HG03159 (cell line): ENCODE results near the gene ROBO1.
"Not testable (repeated sequence)": the region's sequence is repeated elsewhere in the genome, so short reads cannot be mapped to it uniquely, and the experiment has no call there.

Source experiments
- ATAC-seq: cut with Tn5 transposase; IDR thresholded peaks from one replicate; pipeline ENCODE4 v1.9.1; 2021; ENCODE audit warnings: mild to moderate bottlenecking, moderate library complexity; ENCODE audit not compliant: unreplicated experiment

The ROBO1 gene

DNA sequence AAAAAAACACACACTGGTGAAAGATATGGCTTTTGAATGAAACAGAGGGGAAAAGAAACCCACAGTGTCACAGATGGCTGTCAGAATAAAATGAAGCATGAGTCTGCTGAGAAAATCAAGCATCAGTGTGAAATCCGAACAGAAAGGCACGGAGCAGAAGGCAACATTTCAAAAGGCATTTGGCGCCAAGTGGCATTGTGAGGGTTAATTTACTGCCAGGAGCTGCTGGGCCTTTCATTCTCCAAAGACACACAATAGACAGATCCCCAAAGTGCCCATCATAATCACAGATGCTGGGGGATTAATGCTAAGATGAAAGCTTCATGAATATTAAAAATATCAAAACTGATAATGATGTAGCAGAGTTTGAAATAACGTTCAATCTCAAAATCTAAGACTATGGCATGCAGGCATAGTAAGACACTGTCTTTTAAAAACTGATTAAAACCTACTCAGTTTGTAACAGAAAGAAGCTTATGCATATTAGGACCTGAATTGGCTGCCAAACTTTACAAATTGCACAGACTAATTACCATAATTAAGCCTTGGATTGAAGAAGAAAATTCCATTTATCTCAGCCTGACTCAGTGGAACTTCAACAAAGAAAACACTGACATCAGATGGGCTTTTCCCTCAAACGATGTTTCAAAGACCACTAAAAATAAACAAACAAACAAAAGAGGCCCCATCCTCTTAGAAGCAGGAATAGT is 589.2 kb downstream of the ROBO1 start:
- no peak for ATAC-seq

DNA sequence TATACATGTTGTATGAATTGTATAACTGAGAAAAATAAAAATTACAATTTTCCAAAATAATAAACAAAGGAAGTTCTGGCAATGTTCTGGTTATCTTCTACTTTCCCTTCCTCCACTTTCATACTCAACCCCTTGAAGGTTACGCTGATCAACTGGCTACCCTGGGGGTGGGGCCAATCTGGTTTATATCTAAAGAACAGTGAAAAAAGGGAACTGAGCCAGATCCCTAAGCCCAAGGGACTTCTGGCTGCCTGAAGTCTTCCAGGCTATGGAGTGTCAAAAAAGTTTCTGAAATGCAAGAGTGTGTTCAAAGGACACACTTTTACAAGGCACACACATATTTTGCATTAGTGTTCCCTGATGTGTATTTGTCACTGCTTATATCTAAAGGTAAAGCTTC is 591.9 kb downstream of the ROBO1 start:
- ATAC-seq: no peak

DNA sequence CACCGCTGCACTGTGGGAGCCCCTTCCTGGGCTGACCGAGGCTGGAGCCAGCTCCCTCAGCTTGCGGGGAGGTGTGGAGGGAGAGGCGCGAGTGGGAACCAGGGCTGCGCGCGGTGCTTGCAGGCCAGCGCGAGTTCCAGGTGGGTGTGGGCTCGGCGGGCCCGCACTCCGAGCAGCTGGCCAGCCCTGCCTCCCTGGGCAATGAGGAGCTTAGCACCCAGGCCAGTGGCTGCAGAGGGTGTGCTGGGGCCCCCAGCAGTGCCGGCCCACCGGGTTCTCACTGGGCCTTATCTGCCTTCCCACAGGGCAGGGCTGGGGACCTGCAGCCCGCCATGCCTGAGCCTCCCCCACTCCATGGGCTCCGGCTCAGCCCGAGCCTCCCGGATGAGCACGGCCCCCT is 594.5 kb downstream of the ROBO1 start:
- not testable (repeated sequence) for ATAC-seq

DNA sequence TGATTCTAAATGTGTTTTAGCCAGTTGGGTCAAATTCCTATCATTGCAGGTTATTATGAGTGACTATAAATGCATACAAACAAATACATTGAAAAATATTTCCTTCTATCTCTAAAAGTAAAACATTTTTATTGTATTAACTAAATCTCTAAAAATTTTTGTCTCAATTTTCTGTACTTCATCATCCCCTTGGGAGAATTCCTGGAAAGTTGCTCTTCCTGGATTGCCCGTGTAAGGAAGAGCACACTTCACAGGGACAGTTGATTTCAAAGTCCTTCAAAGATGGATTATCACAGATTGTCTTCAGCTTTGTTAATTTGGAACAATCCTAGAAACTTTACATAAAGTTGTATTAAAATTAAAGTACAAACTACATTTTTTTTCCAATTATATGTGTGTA is 595.6 kb downstream of the ROBO1 start:
- no peak for ATAC-seq

DNA sequence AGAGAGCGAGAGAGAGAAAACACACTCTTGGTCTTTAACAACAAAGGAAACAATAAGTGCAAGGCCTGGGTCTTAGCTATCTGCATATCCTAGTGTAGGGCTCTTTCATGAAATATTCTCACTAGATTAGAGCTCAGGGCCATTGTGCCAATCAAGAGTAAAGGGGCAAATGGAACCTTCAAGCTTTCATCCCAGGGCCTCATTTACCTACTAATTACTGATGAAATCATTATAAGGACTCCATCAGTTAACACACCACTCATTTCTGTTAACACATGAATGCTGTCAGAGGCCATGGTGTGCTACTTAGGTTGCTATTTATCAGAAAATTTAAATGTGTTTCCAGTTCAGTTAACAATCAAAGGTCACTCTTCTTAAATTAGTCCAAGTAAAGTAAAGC is 597.8 kb downstream of the ROBO1 start:
- no peak for ATAC-seq

DNA sequence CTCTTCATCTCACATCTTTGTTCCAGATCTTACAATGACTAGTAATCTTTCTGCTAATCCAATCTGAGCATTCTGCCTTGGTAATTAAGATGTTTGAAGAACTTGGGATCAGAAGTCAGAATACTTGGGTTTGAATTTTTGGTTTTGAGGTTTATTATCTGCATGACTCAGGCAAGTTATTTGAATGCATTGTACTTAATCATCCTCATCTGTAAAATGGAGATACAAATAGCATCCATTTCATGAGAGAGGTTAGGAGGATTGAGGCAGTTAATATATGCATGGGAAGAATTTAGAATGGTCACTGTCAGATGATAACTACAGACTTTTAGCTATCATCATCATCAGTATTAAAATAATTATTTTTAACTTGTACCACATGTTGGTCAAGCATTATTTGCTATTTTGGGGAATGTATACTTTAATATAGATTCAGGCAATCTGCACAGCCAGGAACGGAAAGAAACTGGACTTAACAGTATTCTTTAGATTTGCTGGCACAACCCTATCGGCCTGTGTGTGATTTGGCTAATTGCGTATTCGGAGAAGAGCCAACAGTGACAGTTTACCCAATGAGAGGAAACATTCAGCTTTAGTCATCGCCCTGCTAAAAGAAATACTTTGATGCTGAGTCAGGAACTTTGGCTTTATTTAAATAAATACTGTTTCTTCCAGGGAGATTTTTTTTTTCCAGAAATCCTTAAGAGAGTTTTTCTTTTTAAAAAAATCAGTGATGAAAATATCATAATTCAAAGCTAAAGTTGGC is 600.0 kb downstream of the ROBO1 start:
- ATAC-seq: no peak

DNA sequence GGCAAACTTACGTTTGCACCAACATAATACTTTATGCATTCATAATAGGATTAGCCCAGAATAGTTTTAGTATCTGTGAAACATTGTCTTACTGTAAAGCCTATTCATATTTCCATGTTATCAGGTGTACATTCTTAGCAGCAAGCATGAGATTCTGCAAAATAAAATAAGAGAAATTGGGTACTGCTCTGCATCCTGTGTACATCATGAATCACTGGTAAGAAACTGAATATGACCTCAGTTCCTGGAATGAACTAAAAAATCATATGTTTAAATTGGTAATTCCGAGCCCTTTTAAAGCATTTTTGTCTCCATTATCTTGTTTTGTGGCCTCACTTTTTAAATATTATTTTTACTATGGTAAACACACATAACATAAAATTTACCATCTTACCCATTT is 605.1 kb downstream of the ROBO1 start:
- no peak for ATAC-seq

DNA sequence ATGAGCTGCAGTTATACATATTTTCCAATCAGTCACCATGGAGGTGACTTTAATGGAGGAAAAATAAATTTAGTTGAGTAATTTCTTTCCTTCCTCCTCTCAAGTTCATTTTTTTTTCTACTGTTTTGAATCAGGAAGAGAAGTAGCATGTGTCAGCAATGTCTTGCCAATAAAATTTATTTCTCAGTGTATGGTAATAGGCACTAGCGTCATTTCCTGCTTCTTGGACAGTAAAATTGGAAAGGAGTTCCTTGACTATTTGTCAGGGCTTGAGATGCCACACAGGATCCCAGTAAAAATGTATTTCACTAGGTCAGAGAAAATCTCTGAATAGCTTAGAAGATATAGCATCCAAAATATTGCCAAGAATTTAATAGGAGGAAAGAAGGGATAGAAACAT is 605.9 kb downstream of the ROBO1 start:
- ATAC-seq: no peak

DNA sequence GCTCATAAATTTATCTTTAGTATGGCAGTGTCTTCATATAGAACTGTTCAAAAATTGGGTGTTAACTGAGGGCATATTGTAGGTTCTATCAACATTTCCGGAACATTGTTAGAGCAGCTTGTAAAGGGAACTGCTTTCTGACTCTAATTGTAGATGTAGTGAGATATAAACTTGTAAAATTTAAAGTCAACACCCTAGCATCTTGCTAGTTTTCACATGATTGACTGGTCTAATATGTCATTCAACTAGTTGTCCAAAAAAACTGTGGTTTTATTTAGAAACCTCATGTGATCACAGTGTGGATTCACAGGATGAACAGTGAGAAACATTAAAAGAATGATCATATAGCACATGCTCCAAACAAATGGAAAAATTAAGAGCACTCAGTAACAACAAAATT is 607.4 kb downstream of the ROBO1 start:
- ATAC-seq: no peak

DNA sequence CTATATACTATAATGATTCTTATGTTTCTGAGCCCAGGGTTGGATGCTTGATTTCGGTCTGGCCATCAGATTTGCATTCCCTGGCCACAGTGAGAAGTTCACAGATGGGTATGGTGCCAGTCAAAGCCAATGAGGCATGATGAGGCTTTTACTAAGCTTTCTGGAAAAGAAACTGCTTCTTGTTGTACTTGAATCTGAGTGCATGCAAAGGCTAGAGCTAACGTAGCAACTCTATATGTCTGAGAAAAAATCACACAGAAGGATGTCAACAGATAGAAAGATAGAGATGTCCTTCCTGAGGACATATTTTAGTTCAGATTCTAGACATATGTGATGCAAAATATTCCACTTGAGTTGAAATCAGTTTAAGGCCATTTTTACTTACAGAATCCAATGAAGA is 608.1 kb downstream of the ROBO1 start:
- no peak for ATAC-seq

DNA sequence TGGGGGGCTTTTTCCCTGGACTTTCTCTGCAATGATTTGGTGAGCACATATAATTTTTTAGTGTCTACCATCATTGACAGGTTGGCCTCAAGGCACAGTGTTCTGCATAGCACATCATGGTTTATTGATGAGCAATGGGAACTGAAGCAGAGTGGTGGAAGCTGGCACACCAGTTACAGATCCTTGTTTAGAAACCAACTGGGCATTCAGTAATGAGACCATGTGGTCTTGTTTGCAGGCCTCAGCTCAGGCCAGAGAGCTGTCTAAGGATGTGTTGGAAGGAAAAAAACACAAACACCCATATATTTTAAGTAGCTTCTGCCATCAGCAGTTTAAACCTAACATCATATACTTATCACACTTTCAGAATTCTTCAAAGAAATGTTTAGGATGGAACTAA is 610.6 kb downstream of the ROBO1 start:
- no peak for ATAC-seq

DNA sequence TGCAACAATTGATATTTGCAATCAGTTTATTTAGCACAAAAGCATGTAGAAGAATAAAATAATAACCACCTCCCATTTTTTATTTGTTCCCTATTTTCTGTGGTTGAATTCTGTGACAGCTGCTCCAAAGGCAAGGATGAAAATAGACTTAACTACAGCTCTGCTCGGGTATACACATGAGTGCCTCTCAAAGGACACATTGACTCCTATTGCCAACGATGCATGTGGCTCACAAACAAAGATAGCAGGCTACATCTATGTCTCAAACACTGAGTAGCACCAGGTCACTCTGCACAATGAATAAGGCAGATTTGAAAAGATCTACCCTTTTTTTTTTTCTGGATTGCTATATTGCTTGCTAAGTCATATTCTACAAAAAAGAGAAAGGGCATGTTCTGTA is 612.9 kb downstream of the ROBO1 start:
- no peak for ATAC-seq

DNA sequence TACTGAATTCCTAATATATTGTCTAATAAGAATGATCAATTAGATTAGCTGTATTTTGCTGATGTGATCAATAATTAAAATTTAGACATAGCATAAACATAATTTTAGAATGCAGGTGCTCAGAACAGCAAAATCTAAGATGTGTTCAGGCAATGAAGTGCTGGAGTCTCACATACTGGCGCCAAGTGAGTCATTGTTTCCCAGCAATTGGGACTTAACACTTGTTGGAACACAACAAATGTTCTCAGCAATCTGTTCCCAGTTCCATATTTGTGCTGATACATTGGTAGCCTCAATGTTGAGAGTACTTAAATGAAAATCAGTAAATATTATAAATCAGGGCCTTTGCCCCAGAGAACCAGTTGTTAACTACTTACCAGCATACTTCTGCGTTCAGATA is 619.0 kb downstream of the ROBO1 start:
- ATAC-seq: no peak

DNA sequence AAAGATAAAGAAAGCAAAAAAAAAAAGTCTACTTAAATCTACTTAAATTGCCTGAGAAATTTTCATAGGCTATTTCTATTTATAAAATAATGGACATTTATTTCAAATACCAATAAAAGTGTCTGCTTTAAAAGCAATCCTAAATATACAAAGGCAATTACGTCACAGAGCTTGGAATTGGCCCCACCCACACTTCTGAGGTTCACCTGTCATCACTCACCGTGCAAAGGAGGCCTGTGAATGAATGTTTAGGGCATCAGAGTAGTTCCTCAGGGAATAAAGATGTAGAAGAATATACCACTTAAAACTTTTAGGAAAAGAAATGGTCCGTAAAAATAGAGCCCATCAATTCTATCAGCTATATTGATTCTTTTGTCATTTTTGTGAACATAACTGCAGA is 621.8 kb downstream of the ROBO1 start:
- ATAC-seq: no peak

DNA sequence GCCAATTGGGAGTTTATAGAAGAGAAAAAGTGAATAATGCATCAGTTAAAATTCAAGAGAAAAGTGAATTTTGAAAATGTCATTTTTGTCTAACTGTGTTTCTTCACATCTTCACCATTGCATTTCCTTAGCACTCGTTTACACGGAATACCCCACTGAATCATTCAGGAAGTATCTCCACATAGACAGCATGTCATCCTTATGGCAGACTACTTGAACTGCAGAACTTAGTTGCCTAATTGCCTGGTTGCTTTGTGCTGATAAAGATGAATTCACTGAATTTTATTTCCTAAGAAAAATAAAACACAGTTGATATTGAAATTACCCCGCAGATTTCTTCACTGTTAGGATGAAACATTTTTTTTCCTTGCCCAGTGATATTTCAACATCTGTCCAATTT is 627.1 kb downstream of the ROBO1 start:
- ATAC-seq: no peak

DNA sequence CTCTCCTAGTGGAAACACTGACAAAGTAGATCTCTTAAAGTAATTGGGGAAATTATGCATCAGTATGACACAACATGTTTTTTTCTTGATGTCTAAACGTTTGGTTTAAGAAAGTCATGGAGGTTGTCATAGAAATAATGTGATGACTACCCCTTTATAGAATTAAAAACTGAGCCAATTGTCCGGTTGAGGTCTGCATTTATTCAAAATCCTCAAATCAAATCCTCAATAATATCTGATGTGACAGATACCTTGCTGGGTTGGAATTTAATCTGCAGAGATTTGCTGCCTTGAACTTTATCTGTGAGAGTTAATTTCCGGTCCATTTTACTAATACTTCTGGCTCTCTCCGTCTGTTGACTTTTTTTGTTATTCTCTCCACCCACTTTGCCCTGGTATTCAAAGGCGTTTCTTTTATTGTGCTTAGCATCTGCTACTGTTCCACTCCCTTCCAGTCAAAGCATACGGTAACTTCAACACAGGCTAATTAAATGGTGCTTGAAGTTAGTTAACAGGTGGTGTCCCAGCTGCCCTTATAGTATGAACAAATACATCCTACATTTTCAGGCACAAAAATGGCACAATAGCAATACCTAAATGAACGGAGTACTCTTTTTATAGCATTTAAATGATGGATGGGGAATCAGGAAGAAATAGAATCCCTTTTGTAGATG is 628.3 kb downstream of the ROBO1 start:
- no peak for ATAC-seq

DNA sequence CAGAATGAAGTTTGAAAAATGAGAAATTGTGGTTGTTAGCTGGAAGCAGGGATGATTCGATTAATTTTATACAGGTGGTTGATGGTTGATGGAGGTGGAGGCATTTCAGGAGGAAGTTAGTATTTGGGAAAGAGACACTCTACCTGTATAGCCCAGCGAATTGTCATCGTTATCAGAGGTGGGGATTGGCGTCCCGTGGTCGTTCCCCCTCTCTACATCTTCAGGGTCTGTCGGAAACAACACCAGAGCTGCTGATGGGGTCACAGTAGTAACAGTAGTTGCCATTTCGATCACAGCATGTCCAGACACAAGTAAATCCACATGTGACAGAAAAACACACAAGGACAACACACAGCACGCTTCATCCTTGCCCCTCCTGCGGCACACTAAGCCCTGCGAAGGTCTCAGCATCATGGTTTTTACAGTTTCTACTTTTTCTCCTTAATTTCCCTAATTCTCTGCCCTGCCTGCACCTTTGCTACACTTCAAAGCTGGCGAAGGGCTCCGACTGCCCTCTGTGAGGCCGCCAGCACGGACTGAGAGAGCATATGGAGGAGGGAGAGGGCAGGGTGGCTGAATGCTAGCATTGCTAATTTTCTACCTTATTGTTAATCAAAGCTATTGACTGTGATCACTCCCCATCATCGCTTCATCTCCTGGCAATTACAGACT is 642.3 kb downstream of the ROBO1 start:
- ATAC-seq: no peak

DNA sequence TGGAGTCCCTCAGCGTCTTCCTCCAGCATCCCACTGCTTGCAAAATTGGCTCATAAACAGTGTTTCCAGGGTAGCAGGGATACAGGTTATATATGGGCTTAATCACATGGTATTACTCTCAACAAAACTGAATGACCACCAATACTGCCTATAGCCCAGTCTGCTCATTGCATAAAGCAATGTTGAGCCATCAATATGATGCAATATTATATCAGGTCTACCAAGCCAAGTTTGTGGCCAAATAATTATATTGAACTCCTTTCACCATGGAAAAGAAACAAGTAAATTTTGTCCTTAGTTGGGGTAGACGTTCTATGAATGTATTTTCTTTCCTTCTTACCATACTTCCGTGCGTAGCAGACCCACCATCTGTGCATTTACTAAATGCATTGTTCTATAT is 652.3 kb downstream of the ROBO1 start:
- ATAC-seq: no peak

DNA sequence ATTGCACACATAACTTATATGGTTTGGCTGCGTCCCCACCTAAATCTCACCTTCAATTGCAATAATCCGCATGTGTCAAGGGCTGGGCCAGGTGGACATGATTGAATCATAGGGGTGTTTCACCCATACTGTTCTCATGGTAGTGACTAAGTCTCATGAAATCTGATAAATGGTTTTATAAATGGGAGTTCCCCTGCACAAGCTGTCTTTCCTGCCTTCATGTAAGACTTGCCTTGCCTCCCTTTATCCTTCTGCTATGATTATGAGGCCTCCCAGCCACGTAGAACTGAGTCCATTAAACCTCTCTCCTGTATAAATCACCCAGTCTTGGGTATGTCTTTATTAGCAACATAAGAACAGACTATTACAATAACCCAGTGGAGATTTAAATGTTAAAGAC is 653.9 kb downstream of the ROBO1 start:
- ATAC-seq: no peak

DNA sequence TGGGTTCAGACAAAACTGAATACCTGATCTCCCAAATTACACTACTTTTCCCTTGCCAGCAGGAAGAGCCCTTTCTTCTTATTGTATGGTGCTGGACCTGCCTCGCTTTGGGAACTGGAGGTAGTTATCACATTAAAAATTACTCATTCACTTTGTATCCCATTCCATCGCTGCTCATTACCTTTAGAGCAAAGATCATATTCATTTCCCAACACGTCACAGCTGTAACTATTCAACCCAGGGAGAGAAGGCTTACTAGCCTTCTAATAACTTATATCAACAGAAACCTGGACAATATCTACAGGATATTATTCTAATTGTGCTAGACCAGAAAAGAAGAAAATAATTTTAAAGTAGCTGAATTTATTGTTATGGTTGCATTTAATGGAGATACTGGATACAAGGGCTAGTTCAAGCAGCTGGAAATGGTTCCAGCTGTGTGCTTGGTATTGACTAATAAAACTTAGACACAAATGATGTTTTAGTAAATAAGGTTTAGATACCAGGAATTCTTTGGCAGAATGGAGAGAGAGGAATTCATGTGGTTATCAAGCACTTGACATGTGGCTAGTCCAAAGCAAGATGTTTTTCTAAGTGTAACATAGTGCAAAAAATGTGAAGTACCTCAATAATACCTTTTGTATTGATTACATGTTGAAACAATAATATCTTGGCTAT is 656.3 kb downstream of the ROBO1 start:
- ATAC-seq: no peak

DNA sequence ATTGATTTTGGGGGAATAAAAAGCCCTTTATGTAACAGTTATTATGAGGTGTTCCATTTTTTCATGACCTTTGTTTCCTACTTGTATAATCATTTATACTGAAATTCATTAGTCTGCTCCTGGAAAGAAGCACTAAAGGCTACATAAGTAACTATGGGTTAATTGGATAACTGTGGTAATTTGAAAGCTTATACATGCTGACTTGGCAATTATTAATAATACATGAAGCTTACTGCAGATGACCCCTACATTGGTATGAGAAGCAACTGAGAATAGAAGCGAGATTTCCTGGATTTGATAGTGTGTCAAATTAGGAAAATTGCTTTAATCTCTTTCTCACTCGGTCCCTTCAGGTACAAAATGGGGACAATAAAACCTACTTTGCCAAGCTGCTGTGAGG is 658.0 kb downstream of the ROBO1 start:
- no peak for ATAC-seq
